ENCODE results near the gene PDZD2.

DNA sequence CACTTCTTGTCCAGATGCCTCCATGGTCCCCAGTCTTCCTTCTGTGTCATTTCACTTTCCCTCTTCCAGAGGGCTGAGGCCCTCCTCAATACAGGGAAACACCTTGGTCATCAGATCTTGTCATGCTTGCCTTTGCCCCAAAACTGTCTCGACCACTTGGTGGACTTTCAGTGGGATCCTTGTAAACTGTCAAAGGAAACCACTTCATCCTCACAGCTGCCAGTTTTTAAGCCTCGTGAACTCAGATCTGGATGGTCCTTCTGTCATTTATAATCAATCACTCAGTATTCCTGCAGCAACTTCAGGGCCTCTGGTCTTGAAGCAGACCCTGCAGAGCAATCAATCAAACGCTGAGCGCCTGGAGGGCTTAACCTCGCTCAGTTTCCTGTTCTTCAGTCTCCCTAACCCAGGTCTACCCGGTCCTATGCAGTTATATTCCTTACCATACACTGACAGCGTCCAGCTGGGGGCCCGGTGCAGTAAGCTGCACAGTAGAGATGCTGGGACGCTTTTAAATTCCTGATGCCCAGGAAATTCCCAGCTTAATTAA lies 460.6 kb downstream of the PDZD2 start:
- TF ChIP-seq YY1 (IDR thresholded peaks at IDR 0.05; ENCODE audit: insufficient read depth, insufficient read length) (no peak), ZNF274 (IDR thresholded peaks at IDR 0.05; ENCODE audit: low read depth, low read length) (no peak)

Measured in NT2/D1 (cell line).